Esophagus (tissue), 2 donors: ENCODE data around the gene CRBN. TPM values are rescaled to one million over a fixed set of nuclear protein-coding genes. Genes with fewer than 3 reads are reported as not detected.

ENCODE experiments used
- H3K27ac ChIP-seq, 2 donors: one replicate each; pipeline ENCODE4 v1.5.1; 2013; ENCODE audit warnings: low read depth in 2 of 2, mild to moderate bottlenecking in 2 of 2, inconsistent platforms in 1 of 2, low read length in 1 of 2, moderate library complexity in 1 of 2
- H3K27me3 ChIP-seq, 2 donors: one replicate each; pipeline ENCODE4 v1.6.1; 2013; ENCODE audit warnings: low read length in 2 of 2, control low read depth in 1 of 2, mild to moderate bottlenecking in 1 of 2; ENCODE audit not compliant: insufficient read depth in 2 of 2, control insufficient read depth in 1 of 2
- H3K36me3 ChIP-seq, 2 donors: one replicate each; pipeline ENCODE4 v1.6.1; 2013; ENCODE audit warnings: low read length in 1 of 2; ENCODE audit not compliant: control insufficient read depth in 2 of 2, insufficient read depth in 2 of 2
- H3K4me1 ChIP-seq, 2 donors: one replicate each; pipeline ENCODE4 v1.6.1; 2013; ENCODE audit warnings: low read length in 1 of 2; ENCODE audit not compliant: control insufficient read depth in 2 of 2, insufficient read depth in 2 of 2
- H3K4me3 ChIP-seq, 2 donors: one replicate each; pipeline ENCODE4 v1.5.1; 2013; ENCODE audit warnings: low read length in 2 of 2, mild to moderate bottlenecking in 2 of 2, low read depth in 1 of 2, moderate library complexity in 1 of 2
- H3K9me3 ChIP-seq, 2 donors: one replicate each; pipeline ENCODE4 v1.6.1; 2013; ENCODE audit warnings: mild to moderate bottlenecking in 2 of 2, low read depth in 1 of 2, low read length in 1 of 2, moderate library complexity in 1 of 2; ENCODE audit not compliant: control insufficient read depth in 2 of 2, insufficient read depth in 1 of 2
- WGBS, 2 donors: extraction: QIAGEN DNeasy Blood & Tissue Kit; methylation state at CpG; one replicate each; pipeline ENCODE4 v1.1.7; 2013; 5-methylcytosine and 5-hydroxymethylcytosine counted together
- polyA plus RNA-seq, 2 donors: library from polyadenylated mRNA; stranded (reverse); fragments of 200-250 nt; gene quantifications; one replicate each; pipeline ENCODE4 v1.2.3, GENCODE V29; 2013
- donor health status: healthy with polysubstance abuse.
- donor health status: Bipolar disorder and iron deficiency.

The CRBN gene
- polyA plus RNA-seq, 2 donors, result 15.5 to 16.4 TPM

- H3K36me3 ChIP-seq, result no peaks in the 10 kb centered on the region
- H3K9me3 ChIP-seq, result no peaks in the 10 kb centered on the region
- H3K4me3 ChIP-seq, result no peak overlapping the region
- WGBS, 2 donors, result 83 to 87% methylated on average over 3 of the region's 3 CpGs
- no peaks in the 10 kb centered on the region for H3K27me3 ChIP-seq
- H3K4me1 ChIP-seq, result no peaks in the 10 kb centered on the region
- no peak overlapping the region for H3K27ac ChIP-seq
Measured at GRCh38 chr3:3105246-3105645, 74.2 kb downstream of the CRBN start.

GRCh38 chr3:3102751-3103150 lies 76.7 kb downstream of the CRBN start:
- Histone ChIP-seq H3K4me3 (no peak overlapping the region), H3K4me1 (no peaks in the 10 kb centered on the region), H3K9me3 (no peaks in the 10 kb centered on the region), H3K36me3 (no peaks in the 10 kb centered on the region), H3K27me3 (no peaks in the 10 kb centered on the region), H3K27ac (no peak overlapping the region)
- WGBS, 2 donors, result 87 to 90% methylated on average over 6 of the region's 6 CpGs

- no peaks in the 10 kb centered on the region for H3K9me3 ChIP-seq
- H3K27ac ChIP-seq, result no peak overlapping the region
- no peak overlapping the region for H3K4me3 ChIP-seq
- H3K4me1 ChIP-seq, result no peaks in the 10 kb centered on the region
- 77 to 82% methylated on average over 6 of the region's 6 CpGs for WGBS, 2 donors
- H3K36me3 ChIP-seq, result no peaks in the 10 kb centered on the region
- H3K27me3 ChIP-seq, result no peaks in the 10 kb centered on the region
Measured at GRCh38 chr3:3101660-3102458, 77.6 kb downstream of the CRBN start.

Other genes starting within 250 kb of the CRBN start
- gene IL5RA, start 69.3 kb downstream of the CRBN start, polyA plus RNA-seq, result under 1 TPM in 1 of 2 donors, not detected in 1; 0.02 TPM
- 1 to 10 TPM; 8.3 to 8.8 TPM for gene TRNT1, start 52.8 kb downstream of the CRBN start, polyA plus RNA-seq